Motor neuron (in vitro differentiated cells): ENCODE measurements around the gene MRPL9. TPM values are rescaled to one million over a fixed set of nuclear protein-coding genes. Genes with fewer than 3 reads are reported as not detected.

Source experiments
- ATAC-seq, 8 experiments: fragments of 200-7000 bp; cut with Tn5 transposase; replicated peaks in 6 of 8; 2 replicates each; pipeline ENCODE4 v1.8.0; 2021; ENCODE audit warnings: mild to moderate bottlenecking in 8 of 8, moderate library complexity in 8 of 8
- H3K27ac ChIP-seq, 2 donors: fragments of 250-450 bp; sonication (Bioruptor Pico); 2 replicates each; pipeline ENCODE4 v1.9.0; 2021; ENCODE audit warnings: antibody characterized with exemption in 2 of 2, mild to moderate bottlenecking in 2 of 2, moderate library complexity in 1 of 2
- H3K4me1 ChIP-seq, 2 donors: fragments of 250-450 bp; sonication (Bioruptor Pico); replicated peaks in 1 of 2; 2 replicates each; pipeline ENCODE4 v1.6.1; 2021; ENCODE audit warnings: antibody characterized with exemption in 2 of 2, mild to moderate bottlenecking in 2 of 2, moderate library complexity in 1 of 2
- H3K4me3 ChIP-seq, 5 donors: fragments of 250-450 bp; sonication (Bioruptor Pico); 2 replicates each; pipeline ENCODE4 v1.9.0; 2021; ENCODE audit warnings: antibody characterized with exemption in 5 of 5, mild to moderate bottlenecking in 5 of 5, moderate library complexity in 4 of 5
- WGBS, 10 experiments: fragments of 450-650 bp; shearing (Covaris generic); methylation state at CpG; one replicate each; pipeline ENCODE4 v1.0.0; 2022; 5-methylcytosine and 5-hydroxymethylcytosine counted together
- in situ Hi-C, 9 experiments: fragments of 400-800 bp; cut with MboI; loops; one replicate each; pipeline ENCODE4 v1.15.0; 2021; ENCODE audit warnings: low sequenced_read_pairs in 9 of 9, low pct_unique_long_range_greater_than_20kb in 2 of 9; ENCODE audit not compliant: unreplicated experiment in 9 of 9
- total RNA-seq, 8 experiments: library from RNA; unstranded; fragments of 300-600 nt; gene quantifications; 2 replicates each; pipeline versions ENCODE4 v1.2.3 to v1.2.4, GENCODE V29; 2022

Gene MRPL9
- total RNA-seq, 8 experiments from 2014 or later = 63.2 to 122 (median 72.8) TPM

DNA sequence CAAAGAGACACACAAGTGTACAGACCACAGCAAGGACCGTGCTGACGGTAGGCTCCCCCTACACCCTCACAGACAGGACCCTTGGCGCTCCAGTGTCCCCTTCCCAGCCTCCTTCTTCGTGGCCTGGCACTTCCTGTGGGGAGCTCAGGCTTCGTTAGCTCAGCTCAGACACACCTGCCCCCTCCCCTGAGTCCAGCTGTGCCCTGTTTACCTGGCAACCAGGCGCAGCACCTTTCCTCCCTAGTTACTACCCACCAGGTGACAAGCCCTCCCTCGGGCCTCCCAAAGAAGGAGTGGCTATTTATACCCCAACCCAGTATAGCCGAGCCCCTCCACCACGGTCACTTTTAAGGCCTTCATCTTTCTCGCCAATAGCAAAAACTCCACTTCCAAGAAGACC lies 51.3 kb downstream of the MRPL9 start:
- 37 to 94% (median 78%) methylated on average over 2 to 9 of the region's 10 CpGs; no CpG with 5 or more reads in 3 of the 10 experiments for WGBS, 10 experiments
- Histone ChIP-seq H3K27ac (peak overlapping the region in 1 of 2 donors; percentile 82), H3K4me1 (peaks cover 58 to 72% of the 10 kb centered on the region in 2 donors), H3K4me3 (no peak overlapping the region)
- in situ Hi-C loops = no loop called here
- no peak for ATAC-seq

DNA sequence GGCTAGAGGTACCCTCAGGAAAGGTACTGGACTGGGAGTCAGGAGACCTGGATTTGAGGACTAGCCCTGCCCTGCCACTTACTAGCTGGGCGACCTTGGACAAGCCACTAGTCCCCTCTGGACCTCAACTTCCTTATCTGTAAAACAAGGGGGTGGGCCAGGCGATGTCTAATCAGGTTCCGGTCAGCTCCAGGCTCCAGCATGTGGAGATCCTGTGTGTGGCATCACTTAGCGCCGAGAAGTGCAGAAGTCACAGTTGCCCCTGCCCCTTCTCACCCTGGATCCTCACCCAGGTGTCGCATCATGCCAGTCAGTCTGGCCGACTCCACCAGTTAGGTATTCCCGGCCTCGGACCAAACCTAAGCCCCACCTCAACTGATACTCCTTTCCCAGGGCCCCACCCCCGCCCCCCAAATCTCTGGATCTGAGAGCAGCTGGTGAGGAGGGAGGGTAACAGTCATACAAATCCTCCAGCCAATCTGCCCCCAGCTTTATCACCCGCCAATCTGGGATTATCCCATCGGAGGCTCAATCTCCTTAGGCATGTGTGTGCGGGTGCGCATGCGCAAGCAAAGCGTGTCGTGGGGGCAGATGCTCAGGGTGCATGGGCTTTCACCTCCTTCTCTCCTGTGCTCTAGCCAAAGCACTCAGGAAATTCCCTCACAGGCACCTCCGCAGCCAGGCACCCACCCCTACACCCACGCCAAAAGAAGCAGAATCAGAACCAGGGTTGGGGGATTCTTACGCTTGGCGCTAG lies 52.1 kb downstream of the MRPL9 start:
- 80 to 100% (median 87%) methylated on average over 1 to 12 of the region's 21 CpGs; no CpG with 5 or more reads in 4 of the 10 experiments for WGBS, 10 experiments
- peak overlapping the region; percentile 63 to 82 for H3K27ac ChIP-seq
- in situ Hi-C loops = no loop called here
- H3K4me3 ChIP-seq = no peak overlapping the region
- H3K4me1 ChIP-seq = peaks cover 58 to 70% of the 10 kb centered on the region in 2 donors
- ATAC-seq = no peak

DNA sequence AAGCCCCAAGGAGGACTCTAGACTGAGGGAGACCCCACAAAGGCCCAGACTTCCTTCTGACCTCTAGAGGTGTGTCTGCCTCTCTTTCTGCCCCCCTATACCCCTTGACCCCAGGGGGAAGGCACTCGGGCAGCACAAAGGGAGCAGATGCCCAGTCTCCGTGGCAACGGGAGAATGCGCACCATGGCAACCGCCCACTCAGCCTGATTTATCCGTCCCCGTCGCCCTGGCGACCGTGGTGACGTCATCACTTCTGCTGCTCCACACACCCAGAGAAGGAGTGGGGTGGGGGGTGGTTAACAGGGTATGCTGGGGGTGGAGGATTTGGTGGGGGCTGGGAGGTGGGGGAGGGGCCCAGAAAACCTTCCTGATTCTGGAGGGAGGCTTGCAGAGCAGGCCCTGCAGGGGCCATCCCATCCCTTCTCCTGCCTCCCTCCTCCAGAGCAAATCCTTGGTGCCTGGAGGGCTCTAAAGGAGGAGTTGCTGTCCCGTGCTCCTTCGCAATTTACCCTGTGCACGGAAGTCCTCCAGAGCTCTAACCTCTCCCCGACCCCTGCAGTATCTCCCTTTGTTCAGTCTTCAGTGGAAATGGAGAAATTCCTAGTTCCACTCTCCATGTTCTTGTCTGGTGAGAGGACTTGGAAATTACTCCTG lies 53.0 kb downstream of the MRPL9 start:
- Histone ChIP-seq H3K4me3 (peak overlapping the region in 2 of 5 donors; percentile 0 to 3), H3K27ac (peak overlapping the region; percentile 63 to 82)

More for the DNA sequence above, 53.0 kb downstream of the MRPL9 start:
- in situ Hi-C loops = no loop called here
- 0 to 50% (median 6%) methylated on average over 3 to 5 of the region's 15 CpGs; no CpG with 5 or more reads in 7 of the 10 experiments for WGBS, 10 experiments
- peak; percentile 69 to 96 (median 94) for ATAC-seq
- peaks cover 58 to 64% of the 10 kb centered on the region in 2 donors for H3K4me1 ChIP-seq

Other genes starting within 250 kb of the MRPL9 start
- 10 to 100 TPM in 5 of 8 experiments, 1 to 10 TPM in 2, under 1 TPM in 1; 0.87 to 33.7 (median 24.6) TPM for gene TUFT1, start 223.2 kb downstream of the MRPL9 start, total RNA-seq
- gene SNX27, start 151.4 kb downstream of the MRPL9 start, total RNA-seq = 10 to 100 TPM; 13.9 to 38.7 (median 31.0) TPM
- 100 to 1,000 TPM in 1 of 8 experiments, 10 to 100 TPM in 4, under 1 TPM in 3; 0.09 to 108 (median 44.7) TPM for gene CELF3, start 46.7 kb downstream of the MRPL9 start, total RNA-seq
- gene RIIAD1, start 42.0 kb downstream of the MRPL9 start, total RNA-seq = 10 to 100 TPM in 2 of 8 experiments, 1 to 10 TPM in 4, not detected in 2; 1.1 to 20.8 (median 9.0) TPM
- 10 to 100 TPM in 5 of 8 experiments, 1 to 10 TPM in 3; 1.1 to 38.3 (median 17.5) TPM for gene TDRKH, start 27.0 kb upstream of the MRPL9 start, total RNA-seq
- gene LINGO4, start 41.9 kb upstream of the MRPL9 start, total RNA-seq = under 1 TPM in 6 of 8 experiments, not detected in 2; 0.05 to 0.57 (median 0.22) TPM
- gene RORC, start 68.3 kb upstream of the MRPL9 start, total RNA-seq = 1 to 10 TPM in 1 of 8 experiments, under 1 TPM in 6, not detected in 1; 0.05 to 1.0 (median 0.23) TPM
- under 1 TPM in 4 of 8 experiments, not detected in 4; 0.21 to 0.61 (median 0.23) TPM for gene C2CD4D, start 76.3 kb upstream of the MRPL9 start, total RNA-seq
- gene THEM5, start 90.2 kb upstream of the MRPL9 start, total RNA-seq = 1 to 10 TPM in 1 of 8 experiments, not detected in 7; 1.8 TPM
- 10 to 100 TPM; 15.6 to 25.8 (median 21.8) TPM for gene THEM4, start 146.0 kb upstream of the MRPL9 start, total RNA-seq
- 100 to 1,000 TPM in 3 of 8 experiments, 10 to 100 TPM in 1, 1 to 10 TPM in 2, under 1 TPM in 2; 0.46 to 399 (median 22.8) TPM for gene S100A10, start 230.4 kb upstream of the MRPL9 start, total RNA-seq